Kidney epithelial cell (primary cell): ENCODE data around the gene GABBR2. TPM values are rescaled to one million over a fixed set of nuclear protein-coding genes. Genes with fewer than 3 reads are reported as not detected.
"Not testable (repeated sequence)": the region's sequence is repeated elsewhere in the genome, so short reads cannot be mapped to it uniquely, and the experiment has no call there.

ENCODE experiments used
- DNase-seq: peaks from one replicate; pipeline ENCODE4 v3.0.0-alpha.2; 2010; ENCODE audit warnings: low read depth
- H3K27me3 ChIP-seq: 2 replicates; pipeline ENCODE4 v1.6.0; 2011; ENCODE audit warnings: low read length; ENCODE audit not compliant: control insufficient read depth, insufficient read depth
- H3K36me3 ChIP-seq: 2 replicates; pipeline ENCODE4 v1.5.1; 2011; ENCODE audit warnings: low read length; ENCODE audit not compliant: control insufficient read depth, insufficient read depth
- H3K4me3 ChIP-seq: 2 replicates; pipeline ENCODE4 v1.5.1; 2011; ENCODE audit warnings: low read depth, mild to moderate bottlenecking, control low read depth, low read length
- CTCF ChIP-seq: IDR thresholded peaks from 2 replicates; pipeline ENCODE4 v1.5.1; 2011; ENCODE audit warnings: mild to moderate bottlenecking, moderate library complexity, low read length, control low read depth, inconsistent platforms; ENCODE audit not compliant: insufficient read depth, poor library complexity, severe bottlenecking
- total RNA-seq: library from RNA; depleted of rRNA; stranded (reverse); fragments of >200 nt; gene quantifications from 2 replicates; pipeline ENCODE4 v1.2.3, GENCODE V29; 2015

GABBR2 gene
- total RNA-seq, 1 donor from 2014 or later: 10.8 TPM

- no peak for TF ChIP-seq CTCF
- no peak overlapping the region for H3K4me3 ChIP-seq
- DNase-seq: no peak
- no peaks in the 10 kb centered on the region for H3K36me3 ChIP-seq
- no peaks in the 10 kb centered on the region for H3K27me3 ChIP-seq
Measured at GRCh38 chr9:98288881-98289280, 419.9 kb downstream of the GABBR2 start.

DNA sequence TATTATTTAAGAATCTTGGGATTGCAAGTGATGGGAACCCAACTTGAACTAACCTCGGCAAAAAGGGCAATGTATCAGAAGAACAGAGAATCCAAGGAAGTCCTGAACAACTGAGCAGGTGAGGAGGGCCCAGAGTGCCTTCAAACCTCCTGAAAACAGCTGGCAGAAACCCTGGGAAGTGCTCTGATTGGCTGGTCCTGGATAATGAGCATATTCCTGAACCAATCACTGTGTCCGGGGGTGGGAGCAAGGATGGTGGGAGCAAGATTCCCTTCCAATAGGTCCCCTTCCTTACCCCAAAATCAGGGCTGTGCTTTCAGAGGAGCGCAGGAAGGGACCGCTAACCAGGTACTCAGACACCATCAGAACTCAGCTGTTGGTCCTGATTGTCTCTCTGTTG is 421.4 kb downstream of the GABBR2 start:
- no peak for DNase-seq
- TF ChIP-seq CTCF: no peak
- Histone ChIP-seq H3K4me3 (no peak overlapping the region), H3K36me3 (no peaks in the 10 kb centered on the region), H3K27me3 (no peaks in the 10 kb centered on the region)

DNA sequence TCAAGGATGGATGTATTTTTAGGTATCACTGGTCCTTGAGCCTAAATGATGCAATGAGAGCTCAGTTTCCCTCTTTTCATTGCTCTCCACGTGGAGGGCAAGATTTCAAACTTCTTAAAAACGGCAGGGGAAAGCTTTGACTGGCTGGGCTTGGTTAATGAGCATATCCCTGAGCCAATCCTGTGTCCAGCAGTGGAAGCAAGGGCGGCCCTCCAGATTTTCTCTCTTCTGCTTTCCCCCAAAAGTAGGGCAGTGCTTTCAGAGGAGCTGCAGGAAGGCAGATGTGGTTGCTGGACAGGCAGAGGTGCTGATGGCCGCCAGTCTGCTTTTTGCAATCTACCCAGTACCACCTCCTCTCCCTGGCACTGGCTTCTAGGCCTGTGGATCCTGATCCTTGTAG is 423.3 kb downstream of the GABBR2 start:
- TF ChIP-seq CTCF: no peak
- Histone ChIP-seq H3K36me3 (no peaks in the 10 kb centered on the region), H3K27me3 (no peaks in the 10 kb centered on the region), H3K4me3 (no peak overlapping the region)
- no peak for DNase-seq

- no peak for DNase-seq
- H3K4me3 ChIP-seq: no peak overlapping the region
- H3K27me3 ChIP-seq: peaks cover 2% of the 10 kb centered on the region
- TF ChIP-seq CTCF: no peak
- no peaks in the 10 kb centered on the region for H3K36me3 ChIP-seq
Measured at GRCh38 chr9:98284754-98285153, 424.0 kb downstream of the GABBR2 start.

- not testable (repeated sequence) for H3K36me3 ChIP-seq, H3K4me3 ChIP-seq, H3K27me3 ChIP-seq, DNase-seq
Measured at GRCh38 chr9:98283143-98283542, 425.6 kb downstream of the GABBR2 start.

GRCh38 chr9:98281281-98281680 is 427.5 kb downstream of the GABBR2 start:
- H3K36me3 ChIP-seq: no peaks in the 10 kb centered on the region
- H3K4me3 ChIP-seq: no peak overlapping the region
- H3K27me3 ChIP-seq: peaks cover 7% of the 10 kb centered on the region
- no peak for TF ChIP-seq CTCF
- no peak for DNase-seq
